NCI-H510A (cell line): ENCODE measurements around the gene VGF.

ENCODE experiments used
- DNase-seq: peaks from one replicate; lab custom pipeline; 2025; lab: John Stamatoyannopoulos, UW

Gene VGF

DNA sequence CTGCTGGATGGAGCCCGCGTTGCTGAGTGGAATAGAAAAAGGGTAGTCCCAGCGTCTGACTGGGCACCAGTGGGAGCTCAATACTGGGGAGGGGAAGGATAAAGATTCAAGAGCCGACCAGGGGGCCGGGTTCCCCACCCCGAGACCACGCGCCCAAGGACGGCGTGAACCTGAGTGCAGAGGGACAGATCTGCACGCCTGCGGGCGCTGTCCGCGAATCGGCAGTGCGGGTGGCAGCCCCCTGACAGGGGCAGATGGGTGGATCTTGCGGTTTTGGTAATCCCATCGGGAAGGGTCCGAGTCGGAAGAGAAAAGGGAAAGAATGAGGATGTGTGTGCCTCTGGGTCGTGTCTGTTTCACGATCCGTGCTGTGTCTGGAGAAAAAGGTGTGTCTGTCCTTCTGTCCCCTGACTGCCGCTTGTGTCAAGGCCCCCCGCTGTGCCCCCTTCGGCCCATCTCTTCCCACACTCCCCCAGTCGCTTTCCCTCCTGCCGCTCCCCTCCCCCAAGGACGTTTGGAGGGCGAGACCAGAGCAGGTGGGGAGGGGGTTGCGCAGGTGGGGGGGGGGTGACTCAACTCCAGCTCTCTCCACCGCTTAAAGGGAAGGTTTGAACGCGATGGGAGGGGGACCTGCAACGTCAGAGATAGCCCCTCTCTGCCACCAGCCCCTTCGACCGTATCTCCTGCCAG is 734 bp upstream of the VGF start:
- DNase-seq = no peak

- no peak for DNase-seq
Observed at GRCh38 chr7:101164071-101164840, 1.1 kb downstream of the VGF start.

DNA sequence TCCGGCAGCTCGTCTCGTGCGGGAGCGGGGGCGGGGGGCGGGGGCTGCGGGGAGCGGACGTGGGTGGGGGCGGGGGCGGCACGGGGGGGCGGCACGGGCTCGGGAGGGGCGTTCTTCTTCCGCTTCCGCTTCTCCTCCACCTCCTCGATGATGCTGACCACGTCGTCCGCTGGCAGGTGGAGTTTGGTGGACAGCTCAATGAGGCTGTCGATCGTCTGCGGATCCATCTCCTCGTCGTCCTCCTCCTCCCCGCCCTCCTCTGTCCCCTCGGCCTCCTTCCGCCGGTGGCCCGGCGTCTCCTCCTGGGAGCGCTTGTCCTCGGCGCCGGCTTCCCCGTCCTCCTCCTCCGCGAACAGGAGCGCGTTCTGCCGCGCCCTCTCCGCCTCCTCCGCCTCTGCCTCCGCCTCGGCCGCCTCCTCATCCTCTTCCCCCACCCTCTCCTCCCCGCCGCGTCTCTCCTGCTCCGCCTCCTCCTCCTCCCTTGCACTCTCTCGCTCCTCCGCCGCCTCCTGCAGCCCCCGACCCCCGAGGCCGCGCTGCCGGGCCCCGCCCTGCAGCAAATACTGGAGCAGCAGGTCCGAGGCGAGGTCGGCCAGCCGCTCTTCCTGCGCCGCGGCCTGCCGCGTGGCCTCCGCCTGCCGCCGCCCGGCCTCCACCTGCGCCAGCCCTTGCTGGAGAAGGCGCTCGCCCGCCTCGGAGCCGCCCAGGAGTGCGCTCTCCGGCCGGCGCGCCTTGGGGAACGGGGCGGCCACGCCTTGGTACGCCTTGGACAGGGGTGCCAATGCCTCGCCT is 1.9 kb downstream of the VGF start:
- DNase-seq = peak; percentile 65

DNA sequence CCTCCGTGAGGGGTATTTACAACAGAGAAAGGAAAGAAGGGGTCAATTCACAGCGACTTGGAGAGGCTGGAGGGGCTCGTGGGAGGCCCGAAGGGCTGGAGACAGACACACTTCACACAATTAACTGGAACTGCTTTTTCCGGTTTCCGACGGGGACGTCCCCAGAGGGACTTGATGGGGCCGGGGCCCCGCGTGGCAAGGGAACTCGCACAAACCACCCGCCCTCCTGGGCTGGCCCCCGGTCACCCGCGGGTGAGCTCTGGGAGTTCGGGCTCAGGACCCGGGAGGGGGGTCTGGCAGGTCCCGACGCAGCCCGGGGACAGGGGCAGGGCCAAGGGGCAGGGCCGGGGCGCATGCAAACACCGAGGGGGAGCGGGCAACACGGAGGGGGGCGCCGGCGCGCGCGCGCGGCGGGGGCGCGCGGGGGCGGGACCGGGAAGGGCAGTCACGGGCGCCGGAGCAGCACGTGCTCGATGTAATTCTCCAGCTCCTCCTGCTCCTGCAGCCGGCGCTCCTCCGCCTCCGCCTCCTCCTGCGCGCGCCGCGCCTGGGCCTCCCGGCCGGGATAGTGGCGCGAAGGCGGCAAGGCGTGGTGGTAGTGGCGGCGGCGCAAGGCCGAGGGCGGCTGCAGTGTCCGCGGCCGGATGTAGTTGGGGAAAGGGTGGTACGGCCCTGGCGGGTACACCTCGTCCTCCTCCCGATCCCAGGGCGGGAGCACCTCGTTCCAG is 2.7 kb downstream of the VGF start:
- DNase-seq = peak; percentile 55

GRCh38 chr7:101161692-101162471 is 3.5 kb downstream of the VGF start:
- DNase-seq = no peak

DNA sequence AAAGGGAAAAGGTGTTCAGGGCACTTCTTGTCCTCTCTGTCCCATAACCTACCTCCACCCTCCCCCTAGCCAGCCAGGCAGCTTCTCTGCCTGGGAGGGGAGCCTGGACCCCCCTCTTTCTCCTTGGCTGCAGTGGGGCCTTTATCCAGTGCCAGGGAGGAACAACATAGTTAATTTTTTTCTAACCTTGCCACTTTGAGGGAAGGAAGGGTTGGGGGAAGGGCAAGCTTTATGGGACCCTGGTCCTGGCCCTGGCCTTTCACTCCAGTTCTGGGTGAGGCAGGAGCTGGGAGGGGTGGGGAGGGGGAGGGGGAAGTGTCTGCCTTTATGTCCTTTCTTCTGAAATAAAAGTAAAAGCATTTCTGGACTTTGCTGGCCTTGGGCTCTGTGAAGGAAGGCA is 4.5 kb downstream of the VGF start:
- DNase-seq = no peak

- DNase-seq = no peak
Observed at GRCh38 chr7:101159696-101160674, 5.4 kb downstream of the VGF start.

GRCh38 chr7:101156866-101157589 is 8.3 kb downstream of the VGF start:
- no peak for DNase-seq

GRCh38 chr7:101156277-101156676 is 9.1 kb downstream of the VGF start:
- no peak for DNase-seq

DNA sequence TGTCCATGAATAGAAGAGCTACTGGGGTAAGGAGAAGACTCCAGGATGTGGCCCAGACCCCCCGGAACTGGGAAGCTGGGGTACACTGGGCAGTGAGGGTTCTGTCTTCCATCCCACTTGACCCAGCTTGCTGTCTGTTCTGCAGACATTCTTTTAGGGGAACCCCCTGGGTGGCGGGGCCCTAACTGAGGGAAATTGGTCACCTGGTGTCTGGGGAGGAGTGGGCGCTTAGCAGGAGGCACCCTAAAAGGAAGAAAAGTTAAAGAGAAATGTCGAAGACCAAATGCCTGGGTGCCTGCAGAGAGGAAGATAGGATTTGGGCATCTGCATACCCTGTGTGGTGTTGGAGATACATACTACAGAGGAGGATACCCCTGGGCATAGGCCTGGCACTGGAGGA is 10.1 kb downstream of the VGF start:
- DNase-seq = no peak

DNA sequence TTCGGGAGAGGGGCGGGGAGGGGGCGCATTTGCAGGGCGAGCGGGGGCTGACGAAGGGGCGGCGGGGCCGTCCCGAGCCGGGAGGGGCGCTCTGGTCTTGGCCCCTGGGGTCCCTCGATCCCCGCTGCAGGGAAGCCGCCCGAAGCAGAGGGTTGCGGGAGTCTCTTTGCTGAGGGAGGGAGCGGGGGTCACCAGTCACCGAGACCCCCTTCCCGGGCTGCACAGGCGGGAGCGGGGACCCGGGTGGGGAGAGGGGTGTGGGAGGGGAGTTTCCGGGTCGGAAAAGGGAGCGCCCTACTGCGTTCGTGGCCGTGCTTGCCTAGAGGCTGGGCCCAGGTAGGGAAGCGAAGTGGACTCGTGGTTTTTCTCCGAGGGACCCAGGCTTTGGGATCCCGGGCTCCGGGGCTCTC is 10.7 kb downstream of the VGF start:
- DNase-seq = no peak

DNA sequence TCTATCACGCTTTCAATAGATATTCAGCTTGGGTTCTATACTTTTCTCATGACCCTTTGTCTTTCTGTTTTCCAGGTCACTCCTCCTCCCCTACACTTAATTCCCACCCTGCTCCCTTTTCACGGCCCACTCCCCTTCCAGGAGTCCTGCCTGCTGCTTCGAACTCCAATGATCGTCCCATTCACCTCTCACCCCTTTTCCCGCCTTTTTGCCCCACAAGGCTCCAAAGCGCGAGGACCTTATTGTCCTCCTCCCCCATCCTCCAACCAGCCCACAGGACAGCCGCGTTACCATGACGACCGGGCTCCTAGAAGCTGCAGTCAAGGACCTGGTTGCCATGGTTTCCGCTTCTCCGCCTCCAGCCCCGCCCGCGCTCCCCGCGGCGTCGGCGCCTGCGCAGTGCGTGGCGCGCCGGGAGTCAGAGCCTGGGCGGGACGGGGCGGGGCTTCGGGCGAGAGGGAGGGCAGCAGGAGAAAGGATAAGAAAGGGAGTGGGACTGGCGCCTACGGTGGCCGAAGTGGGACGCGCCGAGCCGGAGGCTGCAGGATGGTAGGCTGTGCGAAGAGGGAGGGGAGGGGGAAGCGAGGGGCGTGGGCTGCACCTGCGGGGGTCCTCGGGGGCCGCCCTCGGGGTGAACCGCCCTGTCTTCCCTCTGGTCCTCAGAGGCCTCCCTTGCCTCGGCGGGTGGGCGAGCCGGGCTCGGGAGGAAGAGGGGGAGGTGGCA is 11.2 kb downstream of the VGF start, which contains the start of gene AP1S1:
AP1S1 (plus strand) TSS at position 508 of the 724 bp plus-strand sequence; CDS start at position 547, 39 bp downstream.
- DNase-seq = peak; percentile 81

DNA sequence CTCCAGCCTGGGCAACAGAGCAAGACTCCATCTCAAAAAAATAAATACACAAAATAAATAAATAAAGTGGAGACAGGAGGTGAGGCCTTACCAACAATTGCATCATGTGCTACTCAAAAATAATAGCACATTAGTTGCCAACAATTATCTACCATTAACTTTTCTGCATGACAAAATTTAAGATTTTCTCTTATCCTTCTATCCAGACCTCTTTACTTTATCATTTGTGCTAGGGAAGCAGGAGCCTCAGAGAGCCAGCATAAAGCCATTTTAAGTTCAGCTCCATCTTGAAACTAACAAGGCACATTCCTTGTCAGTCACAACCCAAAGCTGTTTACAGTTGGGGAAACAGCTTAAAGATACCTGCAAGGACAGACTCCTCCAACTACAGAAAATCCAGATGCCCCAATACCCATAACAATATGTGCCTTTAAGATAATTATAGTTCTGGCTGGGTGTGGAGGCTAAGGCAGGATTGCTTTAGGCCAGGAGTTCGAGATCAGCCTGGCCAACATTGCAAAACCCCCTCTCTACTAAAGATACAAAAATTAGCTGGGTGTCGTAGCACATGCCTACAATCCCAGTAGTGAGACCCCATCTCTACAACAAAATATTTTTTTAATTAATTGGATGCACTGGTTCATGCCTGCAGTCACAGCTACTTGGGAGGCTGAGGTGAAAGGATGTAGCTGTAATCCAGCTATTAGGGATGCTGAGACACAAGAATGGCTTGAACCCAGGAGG is 13.3 kb downstream of the VGF start:
- no peak for DNase-seq

DNA sequence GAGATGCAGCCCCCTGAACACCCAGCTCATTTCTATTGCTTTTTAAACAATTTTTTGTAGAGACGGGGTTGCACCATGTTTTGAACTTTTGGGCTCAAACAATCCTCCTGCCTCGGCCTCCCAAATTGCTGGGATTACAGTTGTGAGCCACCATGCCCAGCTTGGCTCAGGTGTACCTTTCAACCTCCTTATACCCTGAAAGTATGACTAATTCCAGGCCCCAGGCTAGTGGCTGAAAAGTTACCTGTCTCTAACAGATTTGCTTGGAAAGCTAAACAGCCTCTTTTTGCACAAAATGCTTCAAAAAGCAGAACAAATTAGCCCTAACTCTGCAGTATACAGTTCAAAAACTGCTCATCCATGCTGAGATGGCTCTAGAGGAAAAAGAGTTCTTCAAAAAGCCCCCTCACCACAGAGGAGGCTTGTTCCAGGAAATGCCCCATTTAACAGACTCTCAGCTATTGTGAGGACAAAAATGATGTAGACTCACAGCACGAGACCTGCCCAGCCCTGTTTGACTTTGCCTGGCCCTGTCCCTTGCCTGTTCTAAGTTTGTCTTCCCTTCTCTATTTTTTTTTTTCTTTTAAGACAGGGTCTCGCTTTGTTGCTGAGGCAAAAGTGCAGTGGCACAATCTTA is 24.5 kb downstream of the VGF start:
- no peak for DNase-seq

GRCh38 chr7:101140339-101140699 is 25.1 kb downstream of the VGF start:
- no peak for DNase-seq

- no peak for DNase-seq
Observed at GRCh38 chr7:101138213-101138870, 27.0 kb downstream of the VGF start.

DNA sequence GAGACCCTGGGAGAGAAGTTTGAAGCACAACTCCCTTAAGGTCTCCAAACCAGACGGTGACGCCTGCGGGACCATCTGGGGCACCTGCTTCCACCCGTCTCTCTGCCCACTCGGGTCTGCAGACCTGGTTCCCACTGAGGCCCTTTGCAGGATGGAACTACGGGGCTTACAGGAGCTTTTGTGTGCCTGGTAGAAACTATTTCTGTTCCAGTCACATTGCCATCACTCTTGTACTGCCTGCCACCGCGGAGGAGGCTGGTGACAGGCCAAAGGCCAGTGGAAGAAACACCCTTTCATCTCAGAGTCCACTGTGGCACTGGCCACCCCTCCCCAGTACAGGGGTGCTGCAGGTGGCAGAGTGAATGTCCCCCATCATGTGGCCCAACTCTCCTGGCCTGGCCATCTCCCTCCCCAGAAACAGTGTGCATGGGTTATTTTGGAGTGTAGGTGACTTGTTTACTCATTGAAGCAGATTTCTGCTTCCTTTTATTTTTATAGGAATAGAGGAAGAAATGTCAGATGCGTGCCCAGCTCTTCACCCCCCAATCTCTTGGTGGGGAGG is 27.6 kb downstream of the VGF start:
- no peak for DNase-seq
